Smooth muscle cell (in vitro differentiated cells): Measurements from ENCODE around the gene FHIT. TPM values are rescaled to one million over a fixed set of nuclear protein-coding genes. Genes with fewer than 3 reads are reported as not detected.

Experiments
- DNase-seq: peaks from one replicate; lab custom pipeline; 2025; ENCODE audit not compliant: unreplicated experiment; lab: John Stamatoyannopoulos, UW
- H2AFZ ChIP-seq: fragments of 200-600 bp; sonication (generic); 2 replicates; pipeline ENCODE4 v1.6.0; 2016; ENCODE audit warnings: antibody characterized with exemption, low read depth, mild to moderate bottlenecking
- H3F3A ChIP-seq: fragments of 200-600 bp; sonication (generic); 2 replicates; pipeline ENCODE4 v1.6.0; 2017; ENCODE audit warnings: antibody characterized with exemption, low read depth
- H3K27ac ChIP-seq: fragments of 200-600 bp; sonication (generic); 2 replicates; pipeline ENCODE4 v1.5.1; 2016; ENCODE audit warnings: low read depth, mild to moderate bottlenecking
- H3K27me3 ChIP-seq: fragments of 200-600 bp; sonication (generic); 2 replicates; pipeline ENCODE4 v1.6.1; 2016; ENCODE audit warnings: low read depth, mild to moderate bottlenecking
- H3K36me3 ChIP-seq: fragments of 200-600 bp; sonication (generic); 2 replicates; pipeline ENCODE4 v1.5.1; 2016; ENCODE audit warnings: low read depth
- H3K4me1 ChIP-seq: fragments of 200-600 bp; sonication (generic); 2 replicates; pipeline ENCODE4 v1.5.1; 2016; ENCODE audit warnings: low read depth
- H3K4me2 ChIP-seq: fragments of 200-600 bp; sonication (generic); 2 replicates; pipeline ENCODE4 v1.6.0; 2016; ENCODE audit warnings: mild to moderate bottlenecking
- H3K4me3 ChIP-seq: fragments of 200-600 bp; sonication (generic); 2 replicates; pipeline ENCODE4 v1.5.1; 2016; ENCODE audit warnings: mild to moderate bottlenecking
- H3K79me2 ChIP-seq: fragments of 200-600 bp; sonication (generic); 2 replicates; pipeline ENCODE4 v1.6.0; 2016; ENCODE audit warnings: low read depth, mild to moderate bottlenecking
- H3K9ac ChIP-seq: fragments of 200-600 bp; sonication (generic); 2 replicates; pipeline ENCODE4 v1.6.0; 2016; ENCODE audit warnings: low read depth
- H3K9me3 ChIP-seq: fragments of 200-600 bp; sonication (generic); replicated peaks from 2 replicates; pipeline ENCODE4 v1.5.1; 2016; ENCODE audit warnings: low read depth
- H4K20me1 ChIP-seq: fragments of 200-600 bp; sonication (generic); 2 replicates; pipeline ENCODE4 v1.6.0; 2016; ENCODE audit warnings: low read depth
- WGBS: methylation state at CpG from one replicate; pipeline ENCODE4 v1.1.7; 2016; ENCODE audit warnings: low lambda C conversion rate; 5-methylcytosine and 5-hydroxymethylcytosine counted together
- polyA plus RNA-seq: library from polyadenylated mRNA; unstranded; fragments of >200 nt; fragmentation: Nextera tagmentation; extraction: Ambion mirVana; gene quantifications from 2 replicates; pipeline ENCODE4 v1.2.1, GENCODE V29; 2016
- total RNA-seq: library from RNA; depleted of rRNA; stranded (reverse); fragments of >200 nt; gene quantifications from 2 replicates; pipeline ENCODE4 v1.2.3, GENCODE V29; 2014
- TF ChIP-seq, protein P1 (sequence below): fragments of 200-600 bp; sonication (generic); IDR thresholded peaks from 2 replicates; pipeline ENCODE4 v1.5.1; 2017; ENCODE audit warnings: borderline replicate concordance, mild to moderate bottlenecking, antibody characterized with exemption; ENCODE audit not compliant: insufficient read depth, poor library complexity, severe bottlenecking

FHIT gene
- total and polyA plus RNA-seq, 2 experiments from 2014 or later, result 5.9 to 6.7 TPM

- Histone ChIP-seq H3K4me3 (no peak overlapping the region), H3K36me3 (no peaks in the 10 kb centered on the region), H3K9ac (no peak overlapping the region), H4K20me1 (no peaks in the 10 kb centered on the region), H3K4me2 (no peak overlapping the region), H3K79me2 (no peaks in the 10 kb centered on the region), H2AFZ (no peak overlapping the region), H3F3A (no peaks in the 10 kb centered on the region), H3K27ac (no peak overlapping the region), H3K4me1 (no peaks in the 10 kb centered on the region), H3K9me3 (no peaks in the 10 kb centered on the region), H3K27me3 (no peaks in the 10 kb centered on the region)
- TF ChIP-seq, protein P1, sequence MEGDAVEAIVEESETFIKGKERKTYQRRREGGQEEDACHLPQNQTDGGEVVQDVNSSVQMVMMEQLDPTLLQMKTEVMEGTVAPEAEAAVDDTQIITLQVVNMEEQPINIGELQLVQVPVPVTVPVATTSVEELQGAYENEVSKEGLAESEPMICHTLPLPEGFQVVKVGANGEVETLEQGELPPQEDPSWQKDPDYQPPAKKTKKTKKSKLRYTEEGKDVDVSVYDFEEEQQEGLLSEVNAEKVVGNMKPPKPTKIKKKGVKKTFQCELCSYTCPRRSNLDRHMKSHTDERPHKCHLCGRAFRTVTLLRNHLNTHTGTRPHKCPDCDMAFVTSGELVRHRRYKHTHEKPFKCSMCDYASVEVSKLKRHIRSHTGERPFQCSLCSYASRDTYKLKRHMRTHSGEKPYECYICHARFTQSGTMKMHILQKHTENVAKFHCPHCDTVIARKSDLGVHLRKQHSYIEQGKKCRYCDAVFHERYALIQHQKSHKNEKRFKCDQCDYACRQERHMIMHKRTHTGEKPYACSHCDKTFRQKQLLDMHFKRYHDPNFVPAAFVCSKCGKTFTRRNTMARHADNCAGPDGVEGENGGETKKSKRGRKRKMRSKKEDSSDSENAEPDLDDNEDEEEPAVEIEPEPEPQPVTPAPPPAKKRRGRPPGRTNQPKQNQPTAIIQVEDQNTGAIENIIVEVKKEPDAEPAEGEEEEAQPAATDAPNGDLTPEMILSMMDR, result no peak
- 100% methylated on average over 2 of the region's 3 CpGs for WGBS
- no peak for DNase-seq
Measured at GRCh38 chr3:60765776-60766175, 485.5 kb downstream of the FHIT start.

DNA sequence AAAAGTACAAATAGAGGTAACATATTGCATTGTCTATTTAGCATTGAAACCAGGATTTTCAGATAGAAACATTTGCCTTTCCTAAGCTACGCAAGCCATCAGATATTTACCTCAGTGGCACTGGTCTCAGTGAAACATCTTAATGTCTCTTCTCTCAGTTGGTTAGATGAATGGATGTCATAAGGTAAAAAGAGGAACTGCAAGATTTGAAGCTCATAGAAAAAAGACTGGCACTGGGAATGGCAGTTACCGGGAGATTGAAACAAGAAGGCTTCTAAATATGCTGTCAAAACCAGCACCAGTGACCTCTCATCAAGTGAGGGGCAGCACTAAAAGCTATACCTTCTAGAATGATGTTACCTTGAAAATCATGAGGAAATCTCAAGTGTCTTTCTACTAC, 486.4 kb downstream of the FHIT start:
- TF ChIP-seq, protein P1, result no peak
- Histone ChIP-seq H3K4me1 (no peaks in the 10 kb centered on the region), H4K20me1 (no peaks in the 10 kb centered on the region), H3K9ac (no peak overlapping the region), H3F3A (no peaks in the 10 kb centered on the region), H3K9me3 (no peaks in the 10 kb centered on the region), H2AFZ (no peak overlapping the region), H3K4me3 (no peak overlapping the region), H3K27ac (no peak overlapping the region), H3K36me3 (no peaks in the 10 kb centered on the region), H3K4me2 (no peak overlapping the region), H3K27me3 (no peaks in the 10 kb centered on the region), H3K79me2 (no peaks in the 10 kb centered on the region)
- DNase-seq, result no peak
- 97% methylated on average over 2 of the region's 2 CpGs for WGBS

DNA sequence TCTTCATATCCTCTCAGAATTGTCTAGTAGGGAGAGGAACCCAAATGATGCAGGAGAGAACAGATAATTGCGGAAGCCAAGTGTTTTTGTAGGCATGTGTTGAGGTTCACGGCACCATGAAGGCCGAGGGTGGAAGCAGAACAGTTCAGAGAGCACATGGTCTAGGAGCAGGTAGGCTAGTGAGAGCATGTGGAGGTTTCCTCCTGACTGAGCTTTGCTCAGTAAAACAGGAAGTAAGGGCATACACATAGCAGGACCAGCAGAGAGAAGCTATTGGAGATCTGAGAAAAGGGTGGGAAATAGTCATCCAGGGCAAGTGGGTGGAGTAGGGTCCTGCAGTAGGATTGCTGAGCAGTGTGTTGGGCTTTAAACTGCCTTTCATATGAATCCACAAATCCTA, 491.1 kb downstream of the FHIT start:
- H3K79me2 ChIP-seq, result no peaks in the 10 kb centered on the region
- no peaks in the 10 kb centered on the region for H3K27me3 ChIP-seq
- H3K4me2 ChIP-seq, result no peak overlapping the region
- no peak overlapping the region for H3K4me3 ChIP-seq
- no peak overlapping the region for H3K9ac ChIP-seq
- H2AFZ ChIP-seq, result no peak overlapping the region
- no peaks in the 10 kb centered on the region for H4K20me1 ChIP-seq
- H3K4me1 ChIP-seq, result peaks cover 21% of the 10 kb centered on the region
- H3F3A ChIP-seq, result no peaks in the 10 kb centered on the region
- no peaks in the 10 kb centered on the region for H3K9me3 ChIP-seq
- H3K27ac ChIP-seq, result no peak overlapping the region
- no peaks in the 10 kb centered on the region for H3K36me3 ChIP-seq
- 95% methylated on average over 3 of the region's 3 CpGs for WGBS
- TF ChIP-seq, protein P1, result no peak
- DNase-seq, result no peak

- Histone ChIP-seq H3K4me2 (no peak overlapping the region), H2AFZ (no peak overlapping the region), H3K27me3 (no peaks in the 10 kb centered on the region), H4K20me1 (no peaks in the 10 kb centered on the region), H3K4me1 (peaks cover 21% of the 10 kb centered on the region), H3K4me3 (no peak overlapping the region), H3K27ac (no peak overlapping the region), H3F3A (no peaks in the 10 kb centered on the region), H3K9me3 (no peaks in the 10 kb centered on the region), H3K36me3 (no peaks in the 10 kb centered on the region), H3K9ac (no peak overlapping the region), H3K79me2 (no peaks in the 10 kb centered on the region)
- TF ChIP-seq, protein P1, result no peak
- WGBS, result 94% methylated on average over 3 of the region's 3 CpGs
- no peak for DNase-seq
Measured at GRCh38 chr3:60759439-60759838, 491.8 kb downstream of the FHIT start.
